ENCODE data around the gene ENTHD1.

The ENTHD1 gene

GRCh38 chr22:39839204-39839603 lies 54.4 kb downstream of the ENTHD1 start:
- DNase-seq, result no peak

- no peak for DNase-seq
These were observed 60.0 kb downstream of the ENTHD1 start for GRCh38 chr22:39833610-39834009.

GRCh38 chr22:39833093-39833492 lies 60.5 kb downstream of the ENTHD1 start:
- no peak for DNase-seq

- DNase-seq, result no peak
These were observed 60.9 kb downstream of the ENTHD1 start for GRCh38 chr22:39832627-39833074.

GRCh38 chr22:39825661-39826102 lies 67.9 kb downstream of the ENTHD1 start:
- DNase-seq, result no peak

- DNase-seq, result no peak
These were observed 72.6 kb downstream of the ENTHD1 start for GRCh38 chr22:39821008-39821407.

- DNase-seq, result no peak
These were observed 73.3 kb downstream of the ENTHD1 start for GRCh38 chr22:39820256-39820655.

- no peak for DNase-seq
These were observed 74.1 kb downstream of the ENTHD1 start for GRCh38 chr22:39819429-39819828.

GRCh38 chr22:39818094-39818493 lies 75.5 kb downstream of the ENTHD1 start:
- no peak for DNase-seq

- DNase-seq, result no peak
These were observed 77.6 kb downstream of the ENTHD1 start for GRCh38 chr22:39815932-39816331.

GRCh38 chr22:39814899-39815298 lies 78.7 kb downstream of the ENTHD1 start:
- DNase-seq, result no peak

GRCh38 chr22:39809772-39810557 lies 83.6 kb downstream of the ENTHD1 start:
- no peak for DNase-seq

GRCh38 chr22:39808081-39808480 lies 85.5 kb downstream of the ENTHD1 start:
- no peak for DNase-seq

GRCh38 chr22:39806109-39806508 lies 87.5 kb downstream of the ENTHD1 start:
- no peak for DNase-seq

- no peak for DNase-seq
These were observed 88.4 kb downstream of the ENTHD1 start for GRCh38 chr22:39805117-39805516.

GRCh38 chr22:39802682-39803081 lies 90.9 kb downstream of the ENTHD1 start:
- no peak for DNase-seq

GRCh38 chr22:39800790-39801520 lies 92.6 kb downstream of the ENTHD1 start:
- no peak for DNase-seq

GRCh38 chr22:39797528-39798147 lies 95.9 kb downstream of the ENTHD1 start:
- DNase-seq, result no peak

- no peak for DNase-seq
These were observed 103.8 kb downstream of the ENTHD1 start for GRCh38 chr22:39789788-39790187.

- no peak for DNase-seq
These were observed 108.3 kb downstream of the ENTHD1 start for GRCh38 chr22:39785232-39785631.

- DNase-seq, result no peak
These were observed 115.7 kb downstream of the ENTHD1 start for GRCh38 chr22:39777716-39778454.

- DNase-seq, result no peak
These were observed 117.1 kb downstream of the ENTHD1 start for GRCh38 chr22:39776295-39777009.

Measured in activated CD4-positive, CD25-positive, alpha-beta regulatory T cell (primary cell).